Posterior vena cava (tissue), 2 donors: ENCODE results near the gene HUWE1. TPM values are rescaled to one million over a fixed set of nuclear protein-coding genes. Genes with fewer than 3 reads are reported as not detected.
"Not testable (repeated sequence)": the region's sequence is repeated elsewhere in the genome, so short reads cannot be mapped to it uniquely, and the experiment has no call there.

Experiments
- DNase-seq: peaks from one replicate; pipeline ENCODE4 v3.0.0-alpha.2; 2020; ENCODE audit warnings: low spot score
- intact Hi-C, 2 donors: fragments of 100-400 bp; cut with DNase I; formaldehyde crosslinking; loops; one replicate each; pipeline versions ENCODE4 v1.14.1 to v1.14.2; 2022 to 2023
- microRNA-seq, 2 donors: library from miRNA; unstranded; fragments of <30 nt; microRNA quantifications; one replicate each; pipeline ENCODE4 v1.2.0, GENCODE V29; 2020 to 2021; ENCODE audit warnings: borderline microRNAs expressed in 2 of 2
- total RNA-seq, 2 donors: library from RNA; stranded (reverse); fragmentation: NEBNext Ultra II Directional; extraction: Animal tissue kit (Norgen Biotek cat#: 25700); gene quantifications; one replicate each; pipeline ENCODE4 v1.2.1, GENCODE V29; 2021
- donor health status: DM: yes; HTN: yes; CAD: no.
- donor health status: DM: yes; HTN: yes; CAD: no.

HUWE1 gene
- total RNA-seq, 2 donors from 2014 or later = 165 to 199 TPM

DNA sequence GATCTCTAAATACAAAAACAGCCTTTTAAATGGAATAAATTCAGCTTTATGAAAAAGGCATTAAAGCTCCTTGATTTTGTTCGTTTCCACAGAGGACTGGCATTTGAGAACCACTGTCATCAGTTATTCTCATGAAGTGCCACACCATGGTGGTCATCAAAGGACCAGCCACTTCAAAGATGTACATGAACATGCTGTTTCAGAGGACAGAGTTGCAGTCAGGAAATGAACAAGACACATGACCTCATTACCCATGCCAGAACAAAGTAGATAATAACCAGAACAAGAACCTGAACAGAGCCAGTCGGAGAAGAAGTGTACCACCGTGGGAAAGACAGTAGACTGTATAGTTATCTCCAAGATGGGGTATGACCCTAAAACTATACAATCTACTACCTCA is 129.7 kb downstream of the HUWE1 start:
- DNase-seq = no peak

GRCh38 chrX:53550756-53551463 is 135.6 kb downstream of the HUWE1 start:
- intact Hi-C loops = loop anchor here in 1 of 2 donors (10.0 kb wide), 1 partner anchor 824 kb away; no protein-coding TSS in a partner anchor
- no peak for DNase-seq

More for the DNA sequence above, 129.7 kb downstream of the HUWE1 start:
- intact Hi-C loops = loop anchor here in 1 of 2 donors (10.0 kb wide), 1 partner anchor 818 kb away; no protein-coding TSS in a partner anchor

GRCh38 chrX:53547668-53548067 is 138.9 kb downstream of the HUWE1 start:
- intact Hi-C loops = no loop called here
- no peak for DNase-seq

- intact Hi-C loops = no loop called here
- no peak for DNase-seq
Observed at GRCh38 chrX:53544936-53545335, 141.6 kb downstream of the HUWE1 start.

DNA sequence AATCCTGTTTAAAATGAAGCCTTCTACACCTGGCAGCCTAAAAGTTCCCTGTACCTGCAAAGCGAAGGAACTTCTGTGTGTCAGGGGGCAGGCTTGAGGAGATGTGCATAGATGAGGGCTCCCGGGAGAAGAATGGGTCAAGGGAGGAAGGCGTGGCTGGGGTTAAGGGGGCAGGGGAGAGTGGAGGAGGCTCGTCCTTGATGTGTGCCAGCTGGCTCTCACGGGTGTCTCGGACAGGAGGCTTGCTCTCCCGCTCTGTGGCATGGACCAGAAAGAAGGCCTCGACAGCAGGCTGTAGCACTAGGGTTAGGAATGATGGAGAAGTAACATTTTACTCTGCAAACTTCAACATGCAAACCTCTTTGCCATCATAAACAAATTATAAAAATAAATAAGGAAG is 147.7 kb downstream of the HUWE1 start:
- no peak for DNase-seq

GRCh38 chrX:53531255-53531966 is 155.1 kb downstream of the HUWE1 start:
- intact Hi-C loops, DNase-seq: not testable (repeated sequence)

More for the DNA sequence above, 147.7 kb downstream of the HUWE1 start:
- intact Hi-C loops = no loop called here

DNA sequence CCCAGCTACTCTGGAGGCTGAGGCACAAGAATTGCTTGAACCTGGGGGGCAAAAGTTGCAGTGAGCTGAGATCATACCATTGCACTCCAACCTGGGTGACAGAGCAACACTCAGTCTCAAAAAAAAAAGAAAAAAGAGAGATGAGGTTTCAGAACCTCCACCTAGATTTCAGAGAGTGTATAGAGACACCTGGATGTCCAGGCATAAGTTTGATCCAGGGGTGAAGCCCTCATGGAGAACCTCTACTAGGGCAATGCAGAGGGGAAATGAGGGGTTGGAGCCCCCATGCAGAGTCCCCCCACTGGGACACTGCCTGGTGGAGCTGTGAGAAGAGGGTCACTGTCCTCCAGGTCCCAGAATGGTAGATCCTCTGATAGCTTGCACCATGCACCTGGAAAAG is 159.5 kb downstream of the HUWE1 start:
- intact Hi-C loops = no loop called here

GRCh38 chrX:53511322-53511721 is 175.2 kb downstream of the HUWE1 start:
- intact Hi-C loops = no loop called here
- DNase-seq = no peak

More for the DNA sequence above, 159.5 kb downstream of the HUWE1 start:
- DNase-seq = no peak

- DNase-seq, intact Hi-C loops: not testable (repeated sequence)
Observed at GRCh38 chrX:53504035-53504434, 182.5 kb downstream of the HUWE1 start.

GRCh38 chrX:53494436-53494835 is 192.1 kb downstream of the HUWE1 start:
- DNase-seq = no peak
- intact Hi-C loops = no loop called here

GRCh38 chrX:53486285-53486684 is 200.2 kb downstream of the HUWE1 start:
- intact Hi-C loops = loop anchor here in 1 of 2 donors (10.0 kb wide), 1 partner anchor 171 kb away; no protein-coding TSS in a partner anchor
- no peak for DNase-seq

GRCh38 chrX:53483838-53484405 is 202.6 kb downstream of the HUWE1 start:
- intact Hi-C loops = loop anchor here in 1 of 2 donors (10.0 kb wide), 1 partner anchor 169 kb away; no protein-coding TSS in a partner anchor
- no peak for DNase-seq

- intact Hi-C loops = loop anchor here in 1 of 2 donors (10.0 kb wide), 1 partner anchor 169 kb away; no protein-coding TSS in a partner anchor
- no peak for DNase-seq
Observed at GRCh38 chrX:53483416-53483815, 203.1 kb downstream of the HUWE1 start.

Small RNAs within 50 kb of the gene (microRNA-seq; reads per million reads assigned to microRNA genes)
- gene MIR98 (6,215 to 8,433 reads per million in 2 donors), gene MIRLET7F2 (3,030 to 4,420 reads per million in 2 donors)
